GM12872 (cell line): ENCODE measurements around the gene SLC2A1.

Source experiments
- TF ChIP-seq, protein P1 (sequence below): IDR thresholded peaks from 3 replicates; pipeline ENCODE4 v1.5.1; 2011; ENCODE audit warnings: low read depth, mild to moderate bottlenecking, low read length, moderate library complexity; ENCODE audit not compliant: insufficient read depth

SLC2A1 gene

DNA sequence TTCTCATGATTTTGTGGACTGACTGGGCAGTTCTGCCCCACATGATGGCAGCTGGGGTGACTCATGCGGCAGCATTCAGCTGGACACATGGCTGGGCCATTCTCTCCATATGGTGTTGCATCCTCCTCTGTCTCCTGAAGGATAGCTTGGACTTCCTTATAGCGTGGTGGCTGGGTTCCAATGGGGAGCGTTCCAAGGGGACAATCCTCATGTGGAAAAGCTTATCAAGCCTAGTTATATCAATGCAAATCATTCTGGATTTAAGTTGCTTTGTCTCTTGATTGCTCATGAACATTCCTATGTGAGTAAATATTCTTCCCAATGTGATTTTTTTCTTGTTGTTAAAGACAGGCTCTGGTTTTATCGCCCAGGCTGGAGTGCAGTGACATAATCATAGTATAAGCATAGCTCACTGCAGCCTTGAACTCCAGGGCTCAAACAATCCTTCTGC, 13.2 kb upstream of the SLC2A1 start:
- TF ChIP-seq, protein P1, sequence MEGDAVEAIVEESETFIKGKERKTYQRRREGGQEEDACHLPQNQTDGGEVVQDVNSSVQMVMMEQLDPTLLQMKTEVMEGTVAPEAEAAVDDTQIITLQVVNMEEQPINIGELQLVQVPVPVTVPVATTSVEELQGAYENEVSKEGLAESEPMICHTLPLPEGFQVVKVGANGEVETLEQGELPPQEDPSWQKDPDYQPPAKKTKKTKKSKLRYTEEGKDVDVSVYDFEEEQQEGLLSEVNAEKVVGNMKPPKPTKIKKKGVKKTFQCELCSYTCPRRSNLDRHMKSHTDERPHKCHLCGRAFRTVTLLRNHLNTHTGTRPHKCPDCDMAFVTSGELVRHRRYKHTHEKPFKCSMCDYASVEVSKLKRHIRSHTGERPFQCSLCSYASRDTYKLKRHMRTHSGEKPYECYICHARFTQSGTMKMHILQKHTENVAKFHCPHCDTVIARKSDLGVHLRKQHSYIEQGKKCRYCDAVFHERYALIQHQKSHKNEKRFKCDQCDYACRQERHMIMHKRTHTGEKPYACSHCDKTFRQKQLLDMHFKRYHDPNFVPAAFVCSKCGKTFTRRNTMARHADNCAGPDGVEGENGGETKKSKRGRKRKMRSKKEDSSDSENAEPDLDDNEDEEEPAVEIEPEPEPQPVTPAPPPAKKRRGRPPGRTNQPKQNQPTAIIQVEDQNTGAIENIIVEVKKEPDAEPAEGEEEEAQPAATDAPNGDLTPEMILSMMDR: no peak

DNA sequence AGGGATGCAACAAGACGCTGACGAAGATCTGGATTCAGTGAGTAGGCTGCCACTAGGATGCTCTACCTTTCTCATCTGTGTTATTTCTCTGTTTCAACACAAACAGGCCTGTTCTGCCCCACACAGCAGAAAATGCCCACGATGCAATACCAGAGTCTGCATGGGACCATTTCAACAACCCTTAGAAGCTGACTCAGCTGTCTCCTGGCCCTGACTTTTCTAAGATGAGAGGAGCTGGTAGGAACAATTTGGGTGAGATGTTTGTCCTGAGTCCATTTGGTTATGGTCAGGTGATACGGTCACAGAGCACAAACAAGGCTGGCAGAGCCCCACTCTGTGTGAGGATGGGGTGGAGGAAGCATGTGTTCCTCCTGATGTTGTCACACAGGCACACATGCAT, 11.5 kb upstream of the SLC2A1 start:
- TF ChIP-seq, protein P1: no peak

DNA sequence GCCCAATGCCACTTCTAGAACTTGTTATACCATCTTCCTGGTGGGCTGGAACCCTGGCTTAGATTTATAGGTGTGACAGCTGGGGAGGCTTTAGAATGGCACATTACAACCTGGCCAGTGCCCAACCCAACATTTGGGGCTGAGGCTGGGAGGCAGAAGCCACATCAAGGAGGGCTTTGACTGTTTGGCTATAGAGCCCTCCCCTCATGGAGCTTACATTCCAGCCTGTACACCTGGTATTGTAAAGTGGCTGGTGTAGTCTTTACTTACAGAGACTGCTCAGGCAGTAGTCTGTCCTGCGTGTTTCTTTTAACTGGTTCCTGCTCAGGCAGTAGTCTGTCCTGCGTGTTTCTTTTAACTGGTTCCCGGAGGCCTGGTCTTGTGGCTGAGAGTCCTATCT, 10.0 kb upstream of the SLC2A1 start:
- TF ChIP-seq, protein P1: no peak

DNA sequence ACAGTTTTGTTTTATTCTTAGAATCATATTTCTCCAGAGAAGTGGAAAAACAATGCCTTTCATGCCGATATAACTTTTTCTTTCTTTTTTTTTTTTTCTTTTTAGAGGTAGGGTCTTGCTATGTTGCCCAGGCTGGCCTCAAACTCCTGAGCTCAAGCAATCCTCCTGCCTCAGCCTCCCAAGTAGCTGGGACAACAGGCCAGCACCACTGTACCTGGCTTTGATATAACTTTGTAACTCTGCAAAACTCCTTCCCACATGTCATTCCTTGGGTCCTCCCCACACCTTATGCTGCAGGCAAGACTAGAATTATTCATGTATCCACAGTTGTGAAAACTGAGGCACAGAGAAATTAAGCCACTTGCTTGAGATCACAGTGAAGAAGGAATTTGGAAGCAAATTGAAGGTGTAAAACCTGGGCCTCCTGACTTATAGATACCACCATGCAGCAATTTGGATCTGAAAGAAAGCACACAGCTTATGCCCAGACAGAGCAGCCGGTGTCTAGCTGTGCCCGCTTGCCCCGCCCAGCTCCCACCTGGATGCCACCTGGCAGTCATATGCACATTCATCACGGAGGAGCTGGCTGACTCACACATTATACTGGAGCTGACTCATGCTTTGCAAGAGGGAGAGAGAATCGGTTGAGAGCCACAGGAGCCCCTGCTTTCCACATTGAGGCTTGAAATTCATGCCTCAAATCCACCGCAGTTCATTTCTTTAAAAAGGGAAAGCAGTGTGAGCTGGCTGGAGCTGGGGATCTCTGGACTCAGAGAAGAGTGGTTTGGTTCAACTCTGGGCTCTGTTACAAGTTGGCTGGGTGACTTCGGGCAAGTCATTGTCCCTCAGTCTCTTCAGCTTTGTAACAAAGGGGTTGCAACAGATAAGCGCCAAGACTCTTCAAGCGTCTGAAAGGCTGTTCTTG, 8.3 kb upstream of the SLC2A1 start:
- TF ChIP-seq, protein P1: no peak

DNA sequence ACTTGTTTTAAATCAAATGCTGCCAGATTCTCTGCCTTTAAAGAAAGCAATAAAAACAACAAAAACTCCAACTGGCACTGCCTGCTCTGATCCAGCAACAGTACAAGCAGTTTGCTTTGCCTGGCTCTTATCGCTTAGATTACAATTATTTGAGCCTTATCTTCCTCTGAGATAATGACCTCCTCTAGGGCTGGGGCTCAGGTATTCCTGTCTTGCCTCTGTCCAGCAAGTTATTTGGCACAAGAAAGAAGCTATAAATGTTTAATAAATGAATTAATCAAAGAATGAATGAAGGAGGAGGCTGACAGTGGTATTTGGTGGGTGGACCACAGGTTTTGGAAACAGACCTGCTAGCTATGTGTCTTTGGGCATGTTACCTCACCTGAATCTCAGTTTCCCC, 6.7 kb upstream of the SLC2A1 start:
- TF ChIP-seq, protein P1: no peak

DNA sequence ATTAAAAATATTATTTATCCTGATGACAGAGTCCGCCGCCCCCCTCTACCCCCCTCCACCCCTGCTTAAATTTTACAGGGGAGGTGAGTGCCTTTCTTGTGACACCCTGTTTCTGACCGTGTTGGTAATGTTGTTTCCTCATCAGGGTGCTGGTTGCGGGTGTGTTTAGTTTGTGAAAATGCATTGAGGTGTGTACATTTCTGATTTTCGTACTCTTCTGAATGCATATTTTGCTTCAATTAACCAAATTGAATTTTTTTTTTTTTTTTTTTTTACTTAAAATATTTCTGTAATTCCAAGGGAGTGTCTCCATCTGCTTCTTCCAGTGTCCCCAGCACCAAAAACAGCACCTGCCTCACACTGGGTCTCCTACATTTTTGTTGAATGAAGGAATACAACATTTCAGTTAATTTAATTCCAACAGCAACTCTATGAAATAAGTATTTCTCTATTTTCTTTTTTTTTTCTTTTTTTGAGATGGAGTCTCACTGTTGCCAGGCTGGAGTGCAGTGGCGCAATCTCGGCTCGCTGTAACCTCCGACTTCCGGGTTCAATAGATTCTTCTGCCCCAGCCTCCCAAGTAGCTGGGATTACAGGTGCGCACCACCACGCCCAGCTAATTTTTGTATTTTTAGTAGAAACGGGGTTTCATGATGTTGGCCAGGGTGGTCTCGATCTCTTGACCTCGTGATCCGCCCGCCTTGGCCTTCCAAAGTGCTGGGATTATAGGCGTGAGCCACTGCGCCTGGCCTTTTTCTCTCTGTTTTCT, 5.6 kb upstream of the SLC2A1 start:
- TF ChIP-seq, protein P1: no peak

DNA sequence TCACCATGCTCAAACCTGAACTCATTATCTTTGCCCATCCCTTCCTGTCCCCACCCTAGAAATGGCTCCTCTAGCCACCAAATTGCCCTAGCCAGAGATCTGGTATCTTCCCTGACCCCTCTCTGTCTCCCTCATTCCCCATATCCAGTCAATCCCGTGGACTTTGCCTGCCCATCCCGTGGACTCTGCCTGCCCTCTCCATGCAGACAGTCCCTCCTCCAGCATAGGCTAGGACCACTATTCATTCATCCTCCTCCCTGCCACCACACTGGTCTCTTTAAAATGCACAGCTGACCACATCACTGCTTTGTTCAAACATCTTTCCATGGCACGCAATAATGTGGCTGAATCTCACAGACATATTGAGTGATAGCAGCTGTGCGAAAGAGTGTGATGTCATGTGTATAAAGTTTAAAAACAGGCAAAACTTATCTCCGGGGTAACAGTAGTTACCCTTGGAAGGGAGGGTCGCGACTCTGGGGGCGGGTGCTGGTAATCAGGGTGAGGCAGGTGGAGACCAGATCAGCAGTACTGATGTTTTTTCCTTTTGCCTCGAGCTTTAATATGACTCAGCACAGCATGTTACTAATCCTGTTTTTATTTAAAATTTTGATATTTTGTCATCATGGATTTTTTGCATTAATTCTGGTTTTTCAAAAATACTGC, 4.8 kb upstream of the SLC2A1 start:
- TF ChIP-seq, protein P1: no peak
